Endothelial cell of umbilical vein (primary cell): ENCODE data around the gene SERPINA1.

Source experiments
- MYC ChIP-seq: IDR thresholded peaks from one replicate; pipeline ENCODE4 v1.6.1; 2011; ENCODE audit warnings: mild to moderate bottlenecking, low read depth, low read length
- POLR2AphosphoS5 ChIP-seq: IDR thresholded peaks from 2 replicates; pipeline ENCODE4 v1.6.1; 2012; ENCODE audit warnings: low read depth, mild to moderate bottlenecking, control low read depth, low read length, moderate library complexity; ENCODE audit not compliant: insufficient read depth

DNA sequence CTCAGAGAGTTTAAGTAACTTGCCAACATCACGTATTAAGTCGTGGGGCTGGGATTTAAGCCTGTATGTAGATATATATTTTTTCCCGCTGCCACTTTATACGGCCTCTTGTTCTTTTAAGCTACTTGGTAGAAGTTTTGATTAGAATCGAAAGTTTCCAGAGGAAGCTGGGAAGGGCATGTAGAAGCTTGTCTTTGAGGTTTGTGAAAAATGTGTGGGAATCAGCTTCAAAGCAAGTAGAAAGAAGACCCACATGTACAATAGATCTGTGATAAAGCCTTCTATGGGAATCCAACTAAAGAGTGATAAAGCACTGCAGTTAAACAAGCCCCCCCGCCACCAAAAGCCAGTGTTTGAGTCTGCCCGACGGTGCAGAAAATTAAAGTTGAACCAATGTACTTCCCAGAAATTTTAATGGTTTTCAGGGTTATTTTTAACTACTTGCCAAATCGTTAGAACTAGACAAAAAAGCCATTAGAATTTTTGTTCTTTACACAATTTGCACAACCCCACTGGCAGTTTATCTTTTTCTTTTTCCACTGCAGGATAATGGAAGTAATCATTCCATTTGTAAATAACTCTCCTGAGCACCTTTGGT is 38.7 kb upstream of the SERPINA1 start:
- TF ChIP-seq MYC (no peak), POLR2AphosphoS5 (no peak)
